Neural progenitor cell (in vitro differentiated cells): Measurements from ENCODE around the gene LRBA. TPM values are rescaled to one million over a fixed set of nuclear protein-coding genes. Genes with fewer than 3 reads are reported as not detected.

Experiments used
- DNase-seq: peaks from one replicate; pipeline ENCODE4 v3.0.0-alpha.2; 2016; ENCODE audit warnings: low spot score
- H2AFZ ChIP-seq: fragments of 200-600 bp; sonication (generic); replicated peaks from 2 replicates; pipeline ENCODE4 v1.6.1; 2016; ENCODE audit warnings: antibody characterized with exemption
- H3F3A ChIP-seq: fragments of 200-600 bp; sonication (generic); 2 replicates; pipeline ENCODE4 v1.6.1; 2016; ENCODE audit warnings: antibody characterized with exemption, low read depth
- H3K27ac ChIP-seq: fragments of 200-600 bp; sonication (generic); 2 replicates; pipeline ENCODE4 v1.5.1; 2016; ENCODE audit warnings: mild to moderate bottlenecking
- H3K27me3 ChIP-seq: fragments of 200-600 bp; sonication (generic); 2 replicates; pipeline ENCODE4 v1.6.1; 2016; ENCODE audit warnings: mild to moderate bottlenecking, moderate library complexity
- H3K36me3 ChIP-seq: fragments of 200-600 bp; sonication (generic); 2 replicates; pipeline ENCODE4 v1.5.1; 2016
- H3K4me1 ChIP-seq: fragments of 200-600 bp; sonication (generic); 2 replicates; pipeline ENCODE4 v1.6.1; 2016; ENCODE audit warnings: mixed run types
- H3K4me2 ChIP-seq: fragments of 200-600 bp; sonication (generic); 2 replicates; pipeline ENCODE4 v1.6.1; 2016
- H3K4me3 ChIP-seq: fragments of 200-600 bp; sonication (generic); 2 replicates; pipeline ENCODE4 v1.5.1; 2016
- H3K79me2 ChIP-seq: fragments of 200-600 bp; sonication (generic); 2 replicates; pipeline ENCODE4 v1.6.1; 2016; ENCODE audit warnings: low read depth
- H3K9ac ChIP-seq: fragments of 200-600 bp; sonication (generic); 2 replicates; pipeline ENCODE4 v1.6.1; 2016
- H3K9me3 ChIP-seq: fragments of 200-600 bp; sonication (generic); 2 replicates; pipeline ENCODE4 v1.5.1; 2016; ENCODE audit warnings: low read depth
- H4K20me1 ChIP-seq: fragments of 200-600 bp; sonication (generic); 2 replicates; pipeline ENCODE4 v1.6.1; 2016; ENCODE audit warnings: low read depth
- H3K27ac Mint-ChIP-seq: 3 replicates; pipeline ENCODE4 v1.8.0; 2021; ENCODE audit warnings: mixed read lengths
- H3K27me3 Mint-ChIP-seq: 2 replicates; pipeline ENCODE4 v1.8.0; 2022; ENCODE audit warnings: low read depth, mild to moderate bottlenecking, inconsistent platforms, moderate library complexity, mixed read lengths; ENCODE audit not compliant: insufficient read depth
- H3K36me3 Mint-ChIP-seq: 3 replicates; pipeline ENCODE4 v1.8.0; 2021; ENCODE audit warnings: mixed read lengths
- H3K4me1 Mint-ChIP-seq: 3 replicates; pipeline ENCODE4 v1.8.0; 2021; ENCODE audit warnings: mixed read lengths
- H3K4me3 Mint-ChIP-seq: 3 replicates; pipeline ENCODE4 v1.8.0; 2021; ENCODE audit warnings: mild to moderate bottlenecking, moderate library complexity, mixed read lengths
- H3K9me3 Mint-ChIP-seq: 3 replicates; pipeline ENCODE4 v1.8.0; 2020; ENCODE audit warnings: mixed read lengths
- CTCF ChIP-seq: fragments of 200-600 bp; sonication (generic); IDR thresholded peaks from 2 replicates; pipeline ENCODE4 v1.5.1; 2017; ENCODE audit warnings: antibody characterized with exemption, mild to moderate bottlenecking
- EZH2 ChIP-seq: fragments of 200-600 bp; sonication (generic); IDR thresholded peaks from 2 replicates; pipeline ENCODE4 v1.6.1; 2017; ENCODE audit warnings: antibody characterized with exemption, mild to moderate bottlenecking, moderate library complexity
- EZH2phosphoT487 ChIP-seq: fragments of 200-600 bp; sonication (generic); IDR thresholded peaks from 2 replicates; pipeline ENCODE4 v1.6.1; 2017; ENCODE audit warnings: antibody characterized with exemption
- total RNA-seq: library from RNA; depleted of rRNA; stranded (reverse); fragments of >200 nt; gene quantifications from 2 replicates; pipeline ENCODE4 v1.2.3, GENCODE V29; 2015; ENCODE audit warnings: low replicate concordance

LRBA gene
- total RNA-seq, 1 donor from 2014 or later = 111 TPM

GRCh38 chr4:150699599-150699998, 315.5 kb downstream of the LRBA start:
- no peak overlapping the region for H2AFZ ChIP-seq
- H3K27me3 Mint-ChIP-seq = no peaks in the 10 kb centered on the region
- H3K27ac Mint-ChIP-seq = no peak overlapping the region
- no peak overlapping the region for H3K27ac ChIP-seq
- TF ChIP-seq CTCF = no peak
- no peak for TF ChIP-seq EZH2phosphoT487
- TF ChIP-seq EZH2 = no peak
- H3K4me3 ChIP-seq = no peak overlapping the region
- DNase-seq = no peak
- no peaks in the 10 kb centered on the region for H3K9me3 ChIP-seq
- H3K36me3 ChIP-seq = no peaks in the 10 kb centered on the region
- no peaks in the 10 kb centered on the region for H3K4me1 ChIP-seq
- H3K4me3 Mint-ChIP-seq = no peak overlapping the region
- no peaks in the 10 kb centered on the region for H3F3A ChIP-seq
- H4K20me1 ChIP-seq = no peaks in the 10 kb centered on the region
- H3K9ac ChIP-seq = no peak overlapping the region
- no peaks in the 10 kb centered on the region for H3K27me3 ChIP-seq
- H3K79me2 ChIP-seq = no peaks in the 10 kb centered on the region
- no peaks in the 10 kb centered on the region for H3K36me3 Mint-ChIP-seq
- H3K9me3 Mint-ChIP-seq = no peaks in the 10 kb centered on the region
- peaks cover 5% of the 10 kb centered on the region for H3K4me1 Mint-ChIP-seq
- no peak overlapping the region for H3K4me2 ChIP-seq

- DNase-seq = no peak
- Histone ChIP-seq H4K20me1 (no peaks in the 10 kb centered on the region), H3K4me2 (no peak overlapping the region), H3F3A (no peaks in the 10 kb centered on the region), H3K27me3 (no peaks in the 10 kb centered on the region), H2AFZ (no peak overlapping the region), H3K9ac (no peak overlapping the region), H3K4me1 (no peaks in the 10 kb centered on the region), H3K36me3 (no peaks in the 10 kb centered on the region), H3K79me2 (no peaks in the 10 kb centered on the region), H3K27ac (no peak overlapping the region), H3K9me3 (no peaks in the 10 kb centered on the region), H3K4me3 (no peak overlapping the region)
- Mint-ChIP-seq H3K27ac (no peak overlapping the region), H3K36me3 (peaks cover 2% of the 10 kb centered on the region), H3K27me3 (no peaks in the 10 kb centered on the region), H3K4me1 (peaks cover 12% of the 10 kb centered on the region), H3K4me3 (no peak overlapping the region), H3K9me3 (peaks cover 3% of the 10 kb centered on the region)
- TF ChIP-seq EZH2 (no peak), CTCF (no peak), EZH2phosphoT487 (no peak)
Measured at GRCh38 chr4:150695162-150695561, 319.9 kb downstream of the LRBA start.

- H3K4me2 ChIP-seq = no peak overlapping the region
- no peak overlapping the region for H3K4me3 ChIP-seq
- H3K36me3 ChIP-seq = no peaks in the 10 kb centered on the region
- no peak overlapping the region for H2AFZ ChIP-seq
- no peak for DNase-seq
- H3K4me1 Mint-ChIP-seq = peaks cover 12% of the 10 kb centered on the region
- H3K36me3 Mint-ChIP-seq = peaks cover 2% of the 10 kb centered on the region
- H4K20me1 ChIP-seq = no peaks in the 10 kb centered on the region
- peaks cover 3% of the 10 kb centered on the region for H3K9me3 Mint-ChIP-seq
- no peak for TF ChIP-seq CTCF
- no peak for TF ChIP-seq EZH2
- TF ChIP-seq EZH2phosphoT487 = no peak
- H3K27ac Mint-ChIP-seq = no peak overlapping the region
- no peaks in the 10 kb centered on the region for H3K79me2 ChIP-seq
- H3K4me3 Mint-ChIP-seq = no peak overlapping the region
- H3K27ac ChIP-seq = no peak overlapping the region
- H3K27me3 ChIP-seq = no peaks in the 10 kb centered on the region
- H3K9ac ChIP-seq = no peak overlapping the region
- H3K9me3 ChIP-seq = no peaks in the 10 kb centered on the region
- no peaks in the 10 kb centered on the region for H3K27me3 Mint-ChIP-seq
- H3F3A ChIP-seq = no peaks in the 10 kb centered on the region
- H3K4me1 ChIP-seq = no peaks in the 10 kb centered on the region
Measured at GRCh38 chr4:150694438-150694837, 320.6 kb downstream of the LRBA start.
